Tibial nerve (tissue), 4 donors: ENCODE measurements around the gene NIM1K. TPM values are rescaled to one million over a fixed set of nuclear protein-coding genes. Genes with fewer than 3 reads are reported as not detected.

ENCODE experiments used
- DNase-seq, 2 donors: peaks; one replicate each; pipeline ENCODE4 v3.0.0-alpha.2; 2019; ENCODE audit warnings: low spot score in 2 of 2
- H3K27ac ChIP-seq, 4 donors: fragments of 200-600 bp; sonication (generic) in 3 of 4; one replicate each; pipeline ENCODE4 v1.5.1; 2017 to 2019; ENCODE audit warnings: mild to moderate bottlenecking in 1 of 4
- H3K27me3 ChIP-seq, 2 donors: fragments of 200-600 bp; sonication (generic) in 1 of 2; one replicate each; pipeline versions ENCODE4 v1.5.1 to v1.6.0; 2017 to 2019
- H3K36me3 ChIP-seq, 3 donors: fragments of 200-600 bp; sonication (generic); one replicate each; pipeline ENCODE4 v1.5.1; 2018 to 2019
- H3K4me1 ChIP-seq, 4 donors: fragments of 200-600 bp; sonication (generic) in 3 of 4; one replicate each; pipeline ENCODE4 v1.5.1; 2017 to 2019
- H3K4me3 ChIP-seq, 4 donors: fragments of 200-600 bp; sonication (generic) in 3 of 4; one replicate each; pipeline ENCODE4 v1.5.1; 2017 to 2019; ENCODE audit warnings: mild to moderate bottlenecking in 1 of 4, moderate library complexity in 1 of 4
- H3K9me3 ChIP-seq, 4 donors: fragments of 200-600 bp; sonication (generic) in 3 of 4; one replicate each; pipeline ENCODE4 v1.5.1; 2017 to 2019
- CTCF ChIP-seq, 5 experiments: fragments of 200-600 bp in 3 of 5; fragments of 450-650 bp in 2 of 5; sonication (generic) in 3 of 5; IDR thresholded peaks; one replicate each; pipeline ENCODE4 v1.5.1; 2016 to 2019; ENCODE audit warnings: antibody characterized with exemption in 5 of 5, mild to moderate bottlenecking in 3 of 5, moderate library complexity in 2 of 5
- EP300 ChIP-seq, 2 donors: sonication (generic); formaldehyde crosslinking; IDR thresholded peaks; one replicate each; pipeline ENCODE4 v1.6.1; 2017; ENCODE audit warnings: antibody characterized with exemption in 2 of 2, mild to moderate bottlenecking in 1 of 2
- POLR2A ChIP-seq, 2 donors: fragments of 450-650 bp; IDR thresholded peaks; one replicate each; pipeline ENCODE4 v1.6.1; 2017; ENCODE audit warnings: antibody characterized with exemption in 2 of 2, mild to moderate bottlenecking in 2 of 2, moderate library complexity in 2 of 2
- whole genome bisulfite sequencing, 2 donors: methylation state at CpG; one replicate each; pipeline ENCODE4 v1.1.5; 2018; 5-methylcytosine and 5-hydroxymethylcytosine counted together
- total RNA-seq, 4 donors: library from RNA; depleted of rRNA; stranded (reverse); fragments of >200 nt; gene quantifications; one replicate each; pipeline ENCODE4 v1.1.0, GENCODE V29; 2016

The NIM1K gene
- total RNA-seq, 4 donors from 2014 or later = 2.0 to 4.8 (median 3.6) TPM

DNA sequence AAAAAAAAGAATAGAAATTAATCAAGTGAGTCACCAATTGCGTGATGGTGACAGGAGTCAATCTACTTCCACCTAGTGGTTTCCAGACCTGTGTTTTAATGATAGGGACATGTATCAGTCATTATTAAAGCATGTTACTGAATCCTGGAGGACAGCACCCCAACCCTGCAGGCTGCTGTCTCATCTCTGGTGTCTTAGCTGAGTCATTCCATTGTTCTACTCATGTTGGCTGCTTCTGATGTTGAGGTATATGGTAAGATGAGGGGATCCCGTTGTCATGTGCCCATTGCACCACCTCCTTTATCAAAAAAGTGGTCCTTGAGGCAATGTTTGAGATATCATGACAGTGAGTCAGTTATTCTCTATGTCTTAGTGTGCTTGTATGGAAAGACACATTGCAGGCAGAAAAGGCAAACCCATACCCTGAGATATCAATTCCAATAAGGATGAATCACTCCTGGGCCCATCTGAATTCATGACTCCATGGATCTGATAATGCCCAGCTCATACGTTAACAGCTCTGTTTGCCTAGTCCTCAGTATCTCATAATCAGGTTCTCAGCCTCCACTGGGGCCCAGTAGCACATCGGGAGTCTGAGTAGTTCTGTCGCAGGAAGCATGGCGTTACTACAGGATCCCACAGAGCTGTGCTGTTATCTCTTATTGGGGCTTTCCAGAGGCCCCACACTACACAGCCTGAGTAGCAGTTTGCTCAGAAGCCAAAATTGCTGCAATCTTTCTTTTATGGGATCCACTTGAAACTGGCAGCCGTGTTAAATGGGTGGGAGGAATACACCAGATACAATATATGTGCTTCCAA lies 90.0 kb downstream of the NIM1K start:
- TF ChIP-seq POLR2A (IDR thresholded peaks at IDR 0.05) = no peak
- H3K4me1 ChIP-seq = no peaks in the 10 kb centered on the region
- no peak for DNase-seq

DNA sequence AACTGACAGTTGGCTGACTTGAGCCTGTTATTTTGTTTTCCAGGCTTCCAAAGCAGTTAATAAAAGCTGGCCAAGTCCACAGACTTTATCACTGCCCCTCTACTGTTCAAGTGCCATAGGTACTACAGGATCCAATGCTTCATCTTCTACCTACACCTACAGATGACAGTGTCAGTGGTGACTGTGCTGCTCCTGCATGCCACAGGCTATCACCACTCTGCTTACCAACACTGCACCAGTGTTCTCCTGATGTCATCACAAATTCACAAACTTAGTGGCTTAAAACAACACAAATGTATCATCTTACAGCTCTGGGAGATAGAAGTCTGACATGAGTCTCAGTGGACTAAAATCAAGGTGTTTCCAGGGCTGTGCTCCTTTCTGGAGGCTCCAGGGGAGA lies 94.6 kb downstream of the NIM1K start:
- Histone ChIP-seq H3K9me3 (no peaks in the 10 kb centered on the region), H3K27me3 (no peaks in the 10 kb centered on the region), H3K36me3 (peaks cover 0 to 58% (median 11%) of the 10 kb centered on the region in 3 donors), H3K4me3 (no peak overlapping the region), H3K4me1 (no peaks in the 10 kb centered on the region), H3K27ac (no peak overlapping the region)
- no peak for DNase-seq
- TF ChIP-seq EP300 (IDR thresholded peaks at IDR 0.05) (no peak), CTCF (IDR thresholded peaks at IDR 0.05) (no peak), POLR2A (IDR thresholded peaks at IDR 0.05) (no peak)

More for the DNA sequence above, 90.0 kb downstream of the NIM1K start:
- Histone ChIP-seq H3K27ac (no peak overlapping the region), H3K27me3 (no peaks in the 10 kb centered on the region), H3K4me3 (no peak overlapping the region), H3K36me3 (peaks cover 0 to 74% (median 3%) of the 10 kb centered on the region in 3 donors), H3K9me3 (no peaks in the 10 kb centered on the region)
- WGBS, 2 donors = 87 to 89% methylated on average over 7 of the region's 7 CpGs

DNA sequence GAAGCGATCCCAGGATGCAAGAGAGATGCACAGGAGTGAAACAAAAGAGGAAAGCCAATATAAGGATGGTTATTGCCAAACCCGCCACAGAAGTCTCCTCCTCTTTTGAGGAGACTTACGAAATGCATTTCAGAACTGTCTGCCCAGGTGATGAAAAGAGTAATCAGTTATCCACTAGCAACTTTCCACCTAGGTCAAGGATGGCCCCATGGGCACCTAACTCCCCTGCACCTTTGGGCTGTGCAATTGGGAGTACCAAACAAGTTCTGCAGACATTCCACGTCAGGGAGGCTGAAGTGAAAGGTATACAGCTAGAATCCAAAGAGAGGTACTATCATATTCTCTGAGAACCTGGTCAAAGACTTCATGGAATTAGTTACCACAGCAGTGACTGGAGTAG lies 95.5 kb downstream of the NIM1K start:
- Histone ChIP-seq H3K27me3 (no peaks in the 10 kb centered on the region), H3K4me3 (no peak overlapping the region), H3K27ac (no peak overlapping the region), H3K36me3 (peaks cover 4 to 56% (median 11%) of the 10 kb centered on the region in 3 donors), H3K4me1 (no peaks in the 10 kb centered on the region), H3K9me3 (no peaks in the 10 kb centered on the region)
- DNase-seq = no peak
- TF ChIP-seq EP300 (IDR thresholded peaks at IDR 0.05) = no peak
- no peak for TF ChIP-seq CTCF (IDR thresholded peaks at IDR 0.05)
- no peak for TF ChIP-seq POLR2A (IDR thresholded peaks at IDR 0.05)
- 93 to 98% methylated on average over 4 of the region's 4 CpGs for WGBS, 2 donors

- 64 to 80% methylated on average over 1 of the region's 1 CpG for WGBS, 2 donors
- H3K4me3 ChIP-seq = no peak overlapping the region
- no peaks in the 10 kb centered on the region for H3K9me3 ChIP-seq
- H3K36me3 ChIP-seq = peaks cover 7 to 56% (median 11%) of the 10 kb centered on the region in 3 donors
- H3K27ac ChIP-seq = no peak overlapping the region
- no peak for TF ChIP-seq CTCF (IDR thresholded peaks at IDR 0.05)
- TF ChIP-seq EP300 (IDR thresholded peaks at IDR 0.05) = no peak
- TF ChIP-seq POLR2A (IDR thresholded peaks at IDR 0.05) = no peak
- no peaks in the 10 kb centered on the region for H3K4me1 ChIP-seq
- H3K27me3 ChIP-seq = no peaks in the 10 kb centered on the region
- DNase-seq = no peak
These were observed 96.3 kb downstream of the NIM1K start for GRCh38 chr5:43288269-43288831.

GRCh38 chr5:43290726-43291125 lies 98.7 kb downstream of the NIM1K start:
- H3K27me3 ChIP-seq = no peaks in the 10 kb centered on the region
- H3K27ac ChIP-seq = no peak overlapping the region
- WGBS, 2 donors = 77 to 84% methylated on average over 2 of the region's 2 CpGs
- peaks cover 0 to 10% (median 0%) of the 10 kb centered on the region in 4 donors for H3K4me1 ChIP-seq
- no peaks in the 10 kb centered on the region for H3K9me3 ChIP-seq
- no peak for DNase-seq
- H3K4me3 ChIP-seq = no peak overlapping the region
- H3K36me3 ChIP-seq = peaks cover 7 to 73% (median 11%) of the 10 kb centered on the region in 3 donors
- TF ChIP-seq POLR2A (IDR thresholded peaks at IDR 0.05) (no peak), EP300 (IDR thresholded peaks at IDR 0.05) (no peak), CTCF (IDR thresholded peaks at IDR 0.05) (no peak)
